RPMI8226 (cell line): ENCODE results near the gene JAK1.
"Not testable (repeated sequence)": the region's sequence is repeated elsewhere in the genome, so short reads cannot be mapped to it uniquely, and the experiment has no call there.

Experiments used
- DNase-seq: peaks from one replicate; pipeline ENCODE4 v3.0.0-alpha.2; 2015

The JAK1 gene

DNA sequence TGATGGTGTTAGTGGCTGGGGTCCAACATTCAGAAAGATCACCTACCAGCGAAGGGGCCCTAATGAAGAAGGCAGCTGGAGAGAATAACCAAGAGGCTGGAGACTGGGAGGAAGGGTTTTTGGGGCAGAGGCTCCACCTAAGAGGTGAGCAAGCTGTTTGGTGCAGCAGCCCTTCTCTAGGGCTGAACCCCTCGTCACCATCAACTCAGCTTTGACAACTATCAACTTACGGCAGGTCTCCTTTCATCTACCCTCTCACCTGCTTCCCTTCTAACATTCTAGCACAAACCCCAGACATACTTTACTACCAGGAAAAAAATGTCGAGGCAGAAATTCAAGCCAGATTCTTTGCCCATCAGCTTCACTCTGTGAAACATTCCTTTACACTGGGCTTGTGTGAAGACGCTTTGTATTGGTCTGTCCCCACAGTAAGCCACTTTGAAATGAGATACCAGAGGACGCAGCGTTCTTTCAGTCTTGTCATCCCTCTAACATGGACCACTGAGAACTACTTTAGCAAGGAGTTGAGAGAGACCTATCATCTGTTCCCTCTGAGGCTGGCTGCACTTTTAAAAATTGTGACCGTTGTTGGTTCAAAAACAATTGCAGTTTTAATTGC lies 136.8 kb downstream of the JAK1 start:
- DNase-seq: no peak

DNA sequence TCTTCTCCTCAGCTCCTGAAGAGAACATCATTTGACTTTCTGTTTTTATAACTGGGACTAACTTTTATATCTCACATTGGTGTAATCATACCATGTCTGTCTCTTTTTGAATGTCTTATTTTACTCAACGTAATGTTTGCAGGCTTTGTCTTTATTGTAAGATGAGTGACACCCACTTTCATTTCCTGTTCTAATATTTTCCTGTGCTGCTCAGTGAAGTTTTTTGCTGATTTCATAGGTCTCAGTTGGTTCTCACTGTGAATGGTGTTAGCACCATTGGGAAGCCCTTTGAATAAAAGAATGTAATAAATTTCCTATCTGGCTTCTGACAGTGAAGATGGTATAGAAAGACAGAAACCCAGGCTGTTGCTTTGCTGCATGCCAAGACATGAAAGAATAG lies 137.5 kb downstream of the JAK1 start:
- DNase-seq: peak; percentile 18

DNA sequence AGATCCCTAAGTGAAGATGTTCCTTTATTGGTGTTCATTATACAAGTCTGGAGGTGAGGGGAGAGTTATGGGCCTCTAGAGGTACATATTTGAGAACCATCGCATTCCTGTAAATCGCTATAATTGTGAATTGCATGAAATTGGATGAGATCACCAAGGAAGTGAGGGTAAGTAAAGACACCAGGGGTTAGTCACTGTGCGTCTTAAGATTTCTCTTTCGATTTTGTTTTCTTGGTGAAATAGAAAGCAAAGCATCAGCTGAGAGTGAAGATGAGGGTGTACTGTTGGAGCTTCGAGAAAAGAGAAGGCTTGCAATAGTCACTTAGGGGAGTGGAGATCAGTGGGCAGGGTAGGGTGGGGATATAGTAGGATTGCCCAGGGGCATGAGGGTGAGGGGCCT lies 139.4 kb downstream of the JAK1 start:
- DNase-seq: no peak

DNA sequence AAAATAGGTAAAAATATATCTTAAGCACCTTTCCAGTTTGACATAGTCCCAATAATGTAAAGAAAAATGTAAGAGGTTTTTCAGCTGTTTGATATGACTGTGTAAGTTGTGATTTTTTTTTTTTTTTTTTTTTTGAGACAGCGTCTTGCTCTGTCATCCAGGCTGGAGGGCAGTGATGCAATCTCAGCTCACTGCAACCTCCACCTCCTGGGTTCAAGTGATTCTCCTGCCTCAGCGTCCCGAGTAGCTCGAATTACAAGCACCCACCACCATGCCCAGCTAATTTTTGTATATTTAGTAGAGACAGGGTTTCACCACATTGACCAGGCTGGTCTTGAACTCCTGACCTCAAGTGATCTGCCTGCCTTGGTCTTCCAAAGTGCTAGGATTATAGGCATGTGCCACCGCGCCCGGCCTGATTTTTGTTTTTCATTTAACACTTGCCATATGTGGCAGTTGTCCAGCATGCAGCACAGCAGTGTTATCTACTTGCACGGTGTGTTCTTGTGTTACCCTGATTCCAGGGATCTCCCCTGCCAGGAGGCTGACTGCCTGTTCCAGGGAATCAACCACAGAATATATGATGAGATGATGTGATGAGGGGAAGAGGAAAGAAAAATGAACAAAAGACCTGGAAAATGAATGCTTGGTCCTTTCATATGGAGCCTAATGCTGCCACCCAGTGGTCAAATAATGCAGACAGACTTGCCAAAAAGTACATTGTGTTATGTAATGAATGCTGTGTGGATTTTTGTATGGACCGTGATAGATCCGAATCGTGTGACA lies 142.5 kb downstream of the JAK1 start:
- peak; percentile 78 for DNase-seq

DNA sequence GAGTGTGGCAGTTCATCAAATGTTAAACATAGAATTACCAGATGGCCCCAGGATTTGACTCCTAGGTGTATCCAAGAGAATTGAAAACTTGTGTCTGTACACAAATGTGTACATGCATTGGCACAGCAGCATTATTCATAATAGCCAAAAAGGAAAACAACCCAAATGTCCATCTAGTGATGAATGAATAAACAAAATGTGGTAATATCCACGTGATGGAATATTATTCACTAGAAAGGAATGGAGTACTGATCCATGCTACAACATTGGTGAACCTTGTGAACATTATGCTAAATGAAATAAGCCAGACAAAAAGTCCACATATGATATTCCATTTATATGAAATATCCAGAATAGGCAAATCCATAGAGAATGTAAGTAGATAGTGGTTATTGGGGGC lies 143.7 kb downstream of the JAK1 start:
- no peak for DNase-seq

DNA sequence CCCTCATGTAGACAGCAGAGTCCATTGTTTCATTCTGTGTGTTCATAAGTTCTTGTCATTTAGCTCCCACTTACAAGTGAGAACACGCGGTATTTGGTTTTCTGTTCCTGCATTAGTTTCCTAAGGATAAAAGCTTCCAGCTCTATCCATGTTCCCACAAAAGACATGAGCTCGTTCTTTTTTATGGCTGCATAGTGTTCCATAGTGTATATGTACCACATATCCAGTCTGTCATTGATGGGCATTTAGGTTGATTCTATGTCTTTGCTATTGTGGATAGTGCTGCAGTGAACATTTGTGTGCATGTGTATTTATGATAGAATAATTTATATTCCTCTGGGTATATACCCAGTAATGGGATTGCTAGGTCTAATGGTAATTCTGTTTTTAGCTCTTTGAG lies 145.8 kb downstream of the JAK1 start:
- not testable (repeated sequence) for DNase-seq

DNA sequence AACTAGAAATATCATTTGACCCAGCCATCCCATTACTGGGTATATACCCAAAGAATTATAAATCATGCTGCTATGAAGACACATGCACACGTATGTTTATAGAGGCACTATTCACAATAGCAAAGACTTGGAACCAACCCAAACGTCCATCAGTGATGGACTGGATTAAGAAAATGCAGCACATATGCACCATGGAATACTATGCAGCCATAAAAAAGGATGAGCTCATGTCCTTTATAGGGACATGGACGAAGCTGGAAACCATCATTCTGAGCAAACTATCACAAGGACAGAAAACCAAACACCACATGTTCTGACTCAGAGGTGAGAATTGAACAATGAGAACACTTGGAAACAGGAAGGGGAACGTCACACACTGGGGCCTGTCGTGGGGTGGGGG lies 149.0 kb downstream of the JAK1 start:
- DNase-seq: not testable (repeated sequence)

DNA sequence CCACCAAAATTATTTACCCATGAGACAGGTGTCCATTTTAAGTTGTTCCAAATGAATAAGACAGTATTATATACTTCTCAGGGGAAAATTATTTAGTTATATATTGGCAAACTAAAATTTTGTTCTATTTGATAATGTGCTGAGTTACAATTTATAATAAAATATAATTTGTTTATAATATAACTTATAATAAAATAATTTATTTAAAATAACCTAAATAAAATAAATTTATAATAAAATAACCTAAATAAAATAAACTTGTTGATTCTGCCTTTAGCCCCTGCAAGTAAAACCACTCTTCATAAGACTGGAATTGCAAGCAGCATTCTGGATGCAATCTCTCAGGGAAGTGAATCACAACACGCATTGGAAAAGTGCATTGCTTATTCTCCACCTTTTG lies 151.9 kb downstream of the JAK1 start:
- DNase-seq: no peak

DNA sequence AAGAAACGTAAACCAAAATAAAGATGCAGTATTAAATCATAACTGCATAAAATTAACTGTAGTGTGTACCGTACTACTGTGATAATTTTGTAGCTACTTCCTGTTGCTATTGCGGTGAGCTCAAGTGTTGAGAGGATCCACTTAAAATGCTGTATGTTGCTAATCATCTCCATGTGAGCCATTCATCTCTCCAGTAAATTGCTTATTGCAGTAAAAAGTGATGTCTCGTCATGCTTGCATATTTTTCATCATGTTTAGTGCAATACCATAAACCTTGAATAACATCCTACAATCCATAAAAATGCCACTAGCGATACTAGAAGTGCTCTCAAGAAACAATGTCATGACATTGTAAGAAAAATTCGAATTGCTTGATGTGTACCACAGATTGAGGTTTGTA lies 155.2 kb downstream of the JAK1 start:
- DNase-seq: no peak

DNA sequence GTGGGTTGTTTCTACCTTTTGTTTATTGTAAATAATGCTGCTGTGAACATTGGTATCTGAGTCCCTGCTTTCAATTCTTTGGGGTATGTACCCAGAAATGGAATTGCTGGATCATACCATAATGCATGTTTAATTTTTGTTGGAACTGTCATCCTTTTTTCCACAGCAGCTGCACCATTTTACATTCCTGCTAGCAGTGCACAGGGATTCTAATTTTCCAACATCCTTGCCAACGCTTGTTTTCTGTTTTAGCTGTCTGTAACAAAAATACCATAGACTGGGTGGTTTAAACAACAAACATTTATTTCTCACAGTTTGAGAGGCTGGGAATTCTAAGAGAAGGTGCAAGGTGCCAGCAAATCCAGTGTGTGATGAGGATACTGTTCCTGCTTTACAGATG lies 156.3 kb downstream of the JAK1 start:
- no peak for DNase-seq

DNA sequence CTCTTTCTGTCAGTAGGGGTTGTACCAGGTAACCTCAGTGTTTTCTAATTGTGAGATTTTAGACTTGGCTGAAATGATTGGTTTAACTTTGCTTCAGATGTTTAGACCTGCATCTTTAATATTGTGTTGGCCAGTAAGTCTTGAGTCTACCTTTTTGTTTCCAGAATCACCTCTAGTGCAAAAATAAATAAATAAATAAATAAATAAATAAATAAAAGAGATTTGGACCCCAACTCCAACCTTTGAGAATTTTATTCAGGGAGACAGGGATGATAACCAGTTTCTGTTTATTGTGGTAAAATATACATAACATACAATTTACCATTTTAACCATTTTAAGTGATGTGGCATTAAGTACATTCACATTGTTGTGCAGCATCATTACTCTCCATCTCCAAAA lies 157.0 kb downstream of the JAK1 start:
- no peak for DNase-seq

DNA sequence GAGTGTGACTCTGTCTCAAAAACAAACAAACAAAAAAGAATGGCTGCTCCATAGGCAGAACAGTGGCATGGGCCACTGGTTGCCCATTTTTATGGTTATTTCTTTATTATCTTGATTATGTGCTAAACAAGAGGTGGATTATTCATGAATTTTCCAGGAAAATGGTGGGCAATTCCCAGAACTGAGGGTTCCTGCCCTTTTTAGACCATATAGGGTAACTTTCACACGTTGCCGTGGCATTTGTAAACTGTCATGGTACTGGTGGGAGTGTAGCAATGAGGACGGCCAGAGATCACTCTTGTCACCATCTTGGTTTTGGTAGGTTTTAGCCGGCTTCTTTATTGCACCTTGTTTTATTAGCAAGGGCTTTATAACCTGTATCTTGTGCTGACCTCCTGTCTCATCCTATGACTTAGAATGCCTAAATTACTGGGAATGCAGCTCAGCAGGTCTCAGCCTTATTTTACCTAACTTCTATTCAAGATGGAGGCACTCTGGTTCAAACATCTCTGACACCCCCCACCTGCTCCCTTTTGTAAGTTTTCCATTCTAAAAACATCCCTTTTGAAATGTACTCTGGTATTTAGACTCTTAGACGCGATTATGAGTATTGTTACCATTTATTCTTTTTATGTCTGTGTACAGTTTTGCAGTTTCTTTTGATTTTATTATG lies 164.4 kb downstream of the JAK1 start:
- no peak for DNase-seq

DNA sequence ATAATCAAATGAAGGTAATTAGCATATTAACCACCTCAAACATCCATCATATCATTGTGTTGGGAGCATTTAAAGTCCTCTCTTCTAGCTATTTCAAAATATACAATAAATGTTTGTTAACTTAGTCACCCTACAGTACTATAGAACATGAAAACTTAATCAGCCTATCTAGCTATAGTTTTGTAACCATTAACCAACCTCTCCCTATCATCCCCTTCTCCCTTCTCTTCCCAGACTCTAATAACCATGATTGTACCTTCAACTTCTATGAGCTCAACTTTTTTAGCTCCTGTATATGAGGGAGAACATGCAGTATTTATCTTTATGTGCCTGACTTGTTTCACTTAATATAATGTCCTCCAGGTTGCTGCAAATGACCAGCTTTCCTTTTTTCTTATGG lies 167.5 kb downstream of the JAK1 start:
- no peak for DNase-seq

DNA sequence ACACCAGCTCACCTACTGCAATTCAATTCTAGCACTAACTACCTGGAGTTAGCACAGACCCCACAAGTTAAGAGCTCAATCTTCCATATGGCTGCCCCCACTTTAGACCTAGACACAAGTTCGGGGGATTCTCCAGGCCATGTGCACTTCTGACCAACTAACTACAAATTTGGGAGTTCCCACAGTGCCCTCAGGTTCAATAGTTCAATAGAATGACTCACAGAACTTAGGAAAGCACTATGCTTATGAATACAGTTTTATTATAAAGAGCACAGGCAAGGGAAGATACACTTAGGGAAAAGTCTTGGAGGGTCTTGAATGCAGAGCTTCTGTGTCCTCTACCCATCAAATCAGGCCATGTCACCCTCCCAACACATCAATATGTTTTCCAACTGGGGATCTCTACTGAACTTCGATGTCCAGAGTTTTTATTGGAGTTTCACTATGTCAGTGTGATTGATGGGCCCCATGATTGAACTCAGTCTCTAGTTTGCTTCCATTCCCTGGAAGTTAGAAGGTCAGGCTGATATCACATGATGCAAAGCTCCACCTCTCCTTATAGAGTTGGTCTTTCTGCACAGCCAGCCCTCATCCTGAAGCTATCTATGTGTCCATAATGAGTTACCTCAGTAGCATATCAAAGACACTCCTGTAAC lies 175.4 kb downstream of the JAK1 start:
- no peak for DNase-seq
